Adrenal gland (tissue), 12 donors: Measurements from ENCODE around the gene RETREG2. TPM values are rescaled to one million over a fixed set of nuclear protein-coding genes. Genes with fewer than 3 reads are reported as not detected.

ENCODE experiments used
- DNase-seq, 7 donors: peaks; one replicate each; pipeline ENCODE4 v3.0.0-alpha.2; 2019 to 2020
- H3K27ac ChIP-seq, 5 donors: fragments of 200-600 bp; sonication (generic) in 4 of 5; 1 replicate in 3 of 5; 2 replicates in 2 of 5; pipeline versions ENCODE4 v1.5.1 to v1.8.0; 2016 to 2020; ENCODE audit warnings: mild to moderate bottlenecking in 1 of 5
- H3K27me3 ChIP-seq: fragments of 200-600 bp; 2 replicates; pipeline ENCODE4 v1.8.0; 2021
- H3K36me3 ChIP-seq, 2 donors: fragments of 200-600 bp; replicated peaks in 1 of 2; 1 replicate in 1 of 2; 2 replicates in 1 of 2; pipeline versions ENCODE4 v1.5.1 to v1.8.0; 2018 to 2022
- H3K4me1 ChIP-seq, 2 donors: fragments of 200-600 bp; replicated peaks in 1 of 2; 1 replicate in 1 of 2; 2 replicates in 1 of 2; pipeline versions ENCODE4 v1.5.1 to v1.8.0; 2018 to 2021
- H3K4me3 ChIP-seq, 4 donors: fragments of 200-600 bp; sonication (generic) in 3 of 4; one replicate each; pipeline ENCODE4 v1.5.1; 2016 to 2018
- H3K9me3 ChIP-seq, 3 donors: fragments of 200-600 bp; sonication (generic) in 1 of 3; replicated peaks in 1 of 3; 1 replicate in 2 of 3; 2 replicates in 1 of 3; pipeline versions ENCODE4 v1.5.1 to v1.8.0; 2016 to 2021
- POLR2A ChIP-seq, 2 donors: fragments of 450-650 bp; IDR thresholded peaks; one replicate each; pipeline ENCODE4 v1.6.1; 2017; ENCODE audit warnings: antibody characterized with exemption in 2 of 2, mild to moderate bottlenecking in 2 of 2, moderate library complexity in 1 of 2
- WGBS, 4 donors: extraction: QIAGEN DNeasy Blood & Tissue Kit in 2 of 4; methylation state at CpG; one replicate each; pipeline versions ENCODE4 v1.1.5 to v1.1.7; 2013 to 2017; 5-methylcytosine and 5-hydroxymethylcytosine counted together
- intact Hi-C, 2 donors: fragments of 100-400 bp; cut with DNase I; formaldehyde crosslinking; loops; one replicate each; pipeline versions ENCODE4 v1.14.1 to v1.15.0; 2022 to 2023
- polyA plus RNA-seq, 3 donors: library from polyadenylated mRNA; stranded (reverse); fragments of 200-250 nt in 2 of 3; fragments of 350-450 nt in 1 of 3; fragmentation: Illumina TruSeq in 1 of 3; extraction: RNeasy Lipid Tissue Mini Kit (QIAGEN cat#74804) in 1 of 3; gene quantifications; one replicate each; pipeline ENCODE4 v1.2.3, GENCODE V29; 2013 to 2014
- total RNA-seq, 9 donors: library from RNA; depleted of rRNA in 4 of 9; stranded (reverse); fragments of >200 nt in 4 of 9; fragments of 120-200 nt in 1 of 9; fragmentation: NEBNext Ultra II Directional in 1 of 9; extraction: Animal tissue kit (Norgen Biotek cat#: 25700) in 1 of 9; gene quantifications; one replicate each; pipeline versions ENCODE4 v1.1.0 to v1.2.4, GENCODE V29; 2013 to 2023
- TF ChIP-seq, protein P1 (sequence below), 6 experiments: fragments of 450-650 bp in 4 of 6; fragments of 200-600 bp in 2 of 6; sonication (generic) in 1 of 6; IDR thresholded peaks; 1 replicate in 5 of 6; 2 replicates in 1 of 6; pipeline versions ENCODE4 v1.5.1 to v1.8.0; 2016 to 2021; ENCODE audit warnings: antibody characterized with exemption in 6 of 6, mild to moderate bottlenecking in 2 of 6, moderate library complexity in 1 of 6
- donor health status: healthy with polysubstance abuse.
- donor health status: Bipolar disorder and iron deficiency.
- donor health status: DM: yes; HTN: yes; CAD: no.
- donor health status: DM: no; HTN: no; CAD: no.
- donor health status: DM: no; HTN: no; CAD: no.
- donor health status: DM: yes; HTN: yes; CAD: no.

The RETREG2 gene
- total and polyA plus RNA-seq, 12 donors: 30.1 to 159 (median 83.8) TPM

DNA sequence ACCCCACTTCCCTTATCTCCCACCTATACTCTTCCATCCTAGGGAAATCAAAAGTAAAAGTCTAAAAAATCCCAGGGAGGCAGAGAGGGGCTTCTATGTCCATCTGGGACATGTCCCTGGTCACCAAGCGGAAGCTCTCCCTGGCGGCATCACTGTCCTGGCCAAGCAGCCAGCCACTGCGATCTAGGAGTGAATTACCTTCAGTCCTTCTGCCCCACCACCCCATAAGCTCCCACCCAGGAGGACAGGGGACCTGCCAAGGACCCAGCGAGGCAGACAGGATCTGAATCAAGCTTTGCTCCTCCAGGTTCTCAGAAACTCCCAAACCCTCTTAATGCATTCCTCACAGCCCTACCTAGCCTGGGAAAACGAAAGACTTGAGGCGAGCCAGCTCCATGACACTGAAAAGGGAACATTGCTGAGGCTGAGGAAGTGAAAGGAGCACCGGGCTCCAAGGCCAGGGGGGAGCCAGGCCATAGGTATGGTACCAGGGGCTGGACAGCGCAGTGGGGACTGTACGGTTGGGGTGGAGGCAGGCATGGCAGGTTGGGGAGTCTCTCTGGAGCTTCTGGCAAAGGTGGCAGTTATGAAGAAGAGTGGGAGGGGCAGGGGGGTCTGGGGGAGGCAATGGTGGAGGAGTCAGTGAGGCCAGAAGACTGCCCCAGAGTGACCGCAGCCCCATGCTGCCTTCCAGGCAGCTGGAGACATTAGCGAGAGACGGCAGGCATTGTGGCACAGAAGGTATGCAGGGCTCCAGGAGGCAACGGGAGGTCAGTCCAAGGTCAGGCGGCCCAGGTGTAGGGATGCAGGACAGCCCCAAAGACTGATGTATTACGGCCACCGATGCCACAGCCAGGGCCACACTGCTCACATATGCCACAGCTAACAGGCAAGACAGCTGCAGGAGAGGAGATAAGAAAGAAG, 5.6 kb upstream of the RETREG2 start:
- peaks cover 0 to 37% of the 10 kb centered on the region in 2 donors for H3K36me3 ChIP-seq
- peaks cover 13 to 22% of the 10 kb centered on the region in 2 donors for H3K4me1 ChIP-seq
- no peaks in the 10 kb centered on the region for H3K9me3 ChIP-seq
- peak in 1 of 7 donors; percentile 47 for DNase-seq
- H3K27me3 ChIP-seq: no peaks in the 10 kb centered on the region
- H3K27ac ChIP-seq: peak overlapping the region in 3 of 5 donors; percentile 62 to 85 (median 75)
- no peak for TF ChIP-seq POLR2A (IDR thresholded peaks at IDR 0.05)
- intact Hi-C loops: loop anchor here in 1 of 2 donors (5.0 kb wide), 1 partner anchor 40 kb away; no protein-coding TSS in a partner anchor
- WGBS, 4 donors: 82 to 86% (median 84%) methylated on average over 15 to 16 of the region's 16 CpGs
- no peak overlapping the region for H3K4me3 ChIP-seq

DNA sequence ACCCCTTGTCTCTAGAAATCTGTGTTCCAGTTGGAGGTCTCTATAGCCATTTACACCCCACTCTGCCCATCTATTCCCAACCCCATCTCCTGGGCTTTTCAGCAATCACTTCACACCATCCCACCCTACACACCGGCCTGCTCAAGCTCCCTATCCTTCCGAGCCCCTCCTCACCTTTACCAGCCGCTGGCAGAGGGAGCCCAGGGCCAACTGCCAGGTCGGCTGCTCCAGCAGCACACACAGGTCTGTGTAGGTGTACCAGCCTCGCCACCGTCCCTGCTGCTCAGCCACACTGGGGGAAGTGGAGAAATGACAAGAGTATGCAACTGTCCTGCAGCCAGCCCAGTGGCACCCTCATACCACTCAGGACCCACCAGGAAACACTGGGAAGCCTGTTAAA, 4.9 kb upstream of the RETREG2 start:
- no peak overlapping the region for H3K4me3 ChIP-seq
- peak overlapping the region in 1 of 5 donors; percentile 75 for H3K27ac ChIP-seq
- DNase-seq: no peak
- peaks cover 15 to 22% of the 10 kb centered on the region in 2 donors for H3K4me1 ChIP-seq
- intact Hi-C loops: loop anchor here in 1 of 2 donors (5.0 kb wide), 1 partner anchor 39 kb away; no protein-coding TSS in a partner anchor
- WGBS, 4 donors: 94 to 95% (median 94%) methylated on average over 6 of the region's 6 CpGs
- TF ChIP-seq POLR2A (IDR thresholded peaks at IDR 0.05): no peak
- TF ChIP-seq, protein P1, sequence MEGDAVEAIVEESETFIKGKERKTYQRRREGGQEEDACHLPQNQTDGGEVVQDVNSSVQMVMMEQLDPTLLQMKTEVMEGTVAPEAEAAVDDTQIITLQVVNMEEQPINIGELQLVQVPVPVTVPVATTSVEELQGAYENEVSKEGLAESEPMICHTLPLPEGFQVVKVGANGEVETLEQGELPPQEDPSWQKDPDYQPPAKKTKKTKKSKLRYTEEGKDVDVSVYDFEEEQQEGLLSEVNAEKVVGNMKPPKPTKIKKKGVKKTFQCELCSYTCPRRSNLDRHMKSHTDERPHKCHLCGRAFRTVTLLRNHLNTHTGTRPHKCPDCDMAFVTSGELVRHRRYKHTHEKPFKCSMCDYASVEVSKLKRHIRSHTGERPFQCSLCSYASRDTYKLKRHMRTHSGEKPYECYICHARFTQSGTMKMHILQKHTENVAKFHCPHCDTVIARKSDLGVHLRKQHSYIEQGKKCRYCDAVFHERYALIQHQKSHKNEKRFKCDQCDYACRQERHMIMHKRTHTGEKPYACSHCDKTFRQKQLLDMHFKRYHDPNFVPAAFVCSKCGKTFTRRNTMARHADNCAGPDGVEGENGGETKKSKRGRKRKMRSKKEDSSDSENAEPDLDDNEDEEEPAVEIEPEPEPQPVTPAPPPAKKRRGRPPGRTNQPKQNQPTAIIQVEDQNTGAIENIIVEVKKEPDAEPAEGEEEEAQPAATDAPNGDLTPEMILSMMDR (IDR thresholded peaks at IDR 0.05): no peak
- no peaks in the 10 kb centered on the region for H3K27me3 ChIP-seq
- H3K9me3 ChIP-seq: no peaks in the 10 kb centered on the region
- H3K36me3 ChIP-seq: peaks cover 0 to 37% of the 10 kb centered on the region in 2 donors

DNA sequence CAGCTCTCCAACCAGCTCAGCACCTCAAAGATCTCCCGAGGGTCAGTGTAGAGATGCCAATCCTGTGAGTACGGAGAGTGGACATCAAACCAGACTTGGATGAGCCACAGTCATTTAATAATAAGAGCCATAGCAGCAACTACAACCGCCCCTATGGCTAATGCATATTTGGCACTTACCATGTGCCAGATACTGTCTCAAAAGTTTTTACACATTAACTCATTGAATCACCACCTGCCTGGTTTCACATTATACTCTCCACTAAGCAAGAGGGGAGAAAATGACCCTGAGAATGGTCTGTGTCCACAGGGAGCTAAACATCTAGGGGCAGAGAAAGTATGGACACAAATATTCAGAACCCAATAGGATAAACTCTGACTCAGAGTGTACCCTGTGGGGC, 3.9 kb upstream of the RETREG2 start:
- Histone ChIP-seq H3K4me3 (no peak overlapping the region), H3K9me3 (no peaks in the 10 kb centered on the region), H3K27ac (no peak overlapping the region), H3K27me3 (no peaks in the 10 kb centered on the region), H3K36me3 (peaks cover 0 to 37% of the 10 kb centered on the region in 2 donors), H3K4me1 (peaks cover 20 to 26% of the 10 kb centered on the region in 2 donors)
- intact Hi-C loops: loop anchor here in 1 of 2 donors (5.0 kb wide), 1 partner anchor 38 kb away; no protein-coding TSS in a partner anchor
- 82 to 96% (median 89%) methylated on average over 3 of the region's 3 CpGs for WGBS, 4 donors
- no peak for DNase-seq
- TF ChIP-seq, protein P1 (IDR thresholded peaks at IDR 0.05): no peak
- TF ChIP-seq POLR2A (IDR thresholded peaks at IDR 0.05): no peak

DNA sequence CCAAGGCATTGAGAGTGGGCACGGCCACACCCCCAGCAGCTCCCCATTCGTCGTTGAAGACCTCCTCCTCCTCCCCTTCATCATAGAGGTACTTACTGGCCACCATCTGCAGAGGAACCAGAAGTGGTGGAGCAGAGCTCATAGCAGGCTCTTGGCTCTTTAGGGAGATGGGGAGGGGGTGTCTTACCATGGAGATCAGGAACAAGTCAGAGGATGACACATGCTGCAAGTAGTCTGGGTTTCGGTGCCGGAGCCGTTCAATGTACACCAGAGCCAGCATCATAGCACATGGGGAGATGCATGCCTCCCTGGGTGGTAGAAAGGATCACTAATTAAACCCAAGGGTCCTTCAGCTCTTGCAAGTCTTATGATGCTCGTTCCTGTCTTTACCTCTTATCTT, 3.3 kb upstream of the RETREG2 start:
- Histone ChIP-seq H3K36me3 (peaks cover 0 to 37% of the 10 kb centered on the region in 2 donors), H3K27me3 (no peaks in the 10 kb centered on the region), H3K9me3 (no peaks in the 10 kb centered on the region), H3K4me1 (peaks cover 20 to 32% of the 10 kb centered on the region in 2 donors), H3K27ac (peak overlapping the region in 1 of 5 donors; percentile 16), H3K4me3 (no peak overlapping the region)
- TF ChIP-seq, protein P1 (IDR thresholded peaks at IDR 0.05): no peak
- TF ChIP-seq POLR2A (IDR thresholded peaks at IDR 0.05): no peak
- 83 to 86% (median 84%) methylated on average over 7 of the region's 7 CpGs for WGBS, 4 donors
- intact Hi-C loops: loop anchor here in 1 of 2 donors (5.0 kb wide), 1 partner anchor 38 kb away; no protein-coding TSS in a partner anchor
- DNase-seq: no peak
